ENCODE measurements around the gene RGS19. TPM values are rescaled to one million over a fixed set of nuclear protein-coding genes. Genes with fewer than 3 reads are reported as not detected.

RGS19 gene
- total RNA-seq, 2 experiments from 2014 or later = 84.5 to 119 TPM

DNA sequence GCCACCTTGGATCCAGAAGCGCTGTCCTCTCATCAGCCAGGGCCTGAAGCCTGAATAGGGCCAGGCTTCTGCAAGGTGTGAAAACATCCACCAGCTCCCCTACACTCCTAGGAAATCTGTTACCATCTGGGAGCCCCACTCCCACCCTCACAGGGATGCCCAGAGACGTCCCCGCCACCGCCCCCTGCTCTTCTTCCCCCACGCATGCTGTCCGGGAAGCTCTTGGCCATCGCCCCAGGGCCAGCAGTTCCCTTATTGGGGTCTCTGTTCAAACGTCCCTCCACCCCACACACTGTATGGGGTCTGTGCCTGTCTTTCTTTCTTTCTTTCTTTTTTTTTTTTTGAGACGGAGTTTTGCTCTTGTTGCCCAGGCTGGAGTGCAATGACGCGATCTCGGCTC is 3.8 kb downstream of the RGS19 start:
- DNase-seq (no peak), ATAC-seq (no peak)
- Mint-ChIP-seq H3K27me3 (no peaks in the 10 kb centered on the region), H3K4me3 (no peak overlapping the region), H3K36me3 (peaks cover 26% of the 10 kb centered on the region), H3K9me3 (ENCODE audit: low read depth) (no peaks in the 10 kb centered on the region), H3K4me1 (peaks cover 38% of the 10 kb centered on the region), H3K27ac (no peak overlapping the region)
- CTCF ChIA-PET = interaction anchor here (0.7 to 6.6 kb wide), 3 partner anchors 8 to 37 kb away, joined by 3 to 63 read pairs (median 7); no protein-coding TSS in a partner anchor

DNA sequence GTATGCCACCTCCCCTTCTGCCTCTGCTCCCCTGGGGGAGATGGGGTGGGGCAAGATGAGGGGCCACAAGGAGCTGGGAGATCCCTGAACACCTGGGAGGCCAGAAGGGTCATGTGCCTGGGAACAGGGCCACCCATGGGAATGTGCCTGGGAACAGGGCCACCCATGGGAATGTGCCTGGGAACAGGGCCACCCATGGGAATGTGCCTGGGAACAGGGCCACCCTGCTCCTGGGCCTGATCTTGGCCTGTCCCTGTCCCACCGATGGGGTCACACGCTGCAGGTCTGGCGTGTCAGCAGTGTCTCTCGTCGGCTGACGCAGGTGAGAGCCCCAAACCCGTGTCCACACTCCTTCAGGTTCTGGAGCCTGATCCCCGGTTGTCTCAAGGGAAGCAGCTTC is 4.4 kb downstream of the RGS19 start:
- DNase-seq (no peak), ATAC-seq (no peak)
- H3K36me3 Mint-ChIP-seq = peaks cover 26% of the 10 kb centered on the region
- H3K4me1 Mint-ChIP-seq = peaks cover 35% of the 10 kb centered on the region
- no peak overlapping the region for H3K4me3 Mint-ChIP-seq
- H3K27ac Mint-ChIP-seq = no peak overlapping the region
- no peaks in the 10 kb centered on the region for H3K9me3 Mint-ChIP-seq (ENCODE audit: low read depth)
- CTCF ChIA-PET = interaction anchor here (0.7 to 6.6 kb wide), 3 partner anchors 8 to 36 kb away, joined by 3 to 63 read pairs (median 7); no protein-coding TSS in a partner anchor
- no peaks in the 10 kb centered on the region for H3K27me3 Mint-ChIP-seq

DNA sequence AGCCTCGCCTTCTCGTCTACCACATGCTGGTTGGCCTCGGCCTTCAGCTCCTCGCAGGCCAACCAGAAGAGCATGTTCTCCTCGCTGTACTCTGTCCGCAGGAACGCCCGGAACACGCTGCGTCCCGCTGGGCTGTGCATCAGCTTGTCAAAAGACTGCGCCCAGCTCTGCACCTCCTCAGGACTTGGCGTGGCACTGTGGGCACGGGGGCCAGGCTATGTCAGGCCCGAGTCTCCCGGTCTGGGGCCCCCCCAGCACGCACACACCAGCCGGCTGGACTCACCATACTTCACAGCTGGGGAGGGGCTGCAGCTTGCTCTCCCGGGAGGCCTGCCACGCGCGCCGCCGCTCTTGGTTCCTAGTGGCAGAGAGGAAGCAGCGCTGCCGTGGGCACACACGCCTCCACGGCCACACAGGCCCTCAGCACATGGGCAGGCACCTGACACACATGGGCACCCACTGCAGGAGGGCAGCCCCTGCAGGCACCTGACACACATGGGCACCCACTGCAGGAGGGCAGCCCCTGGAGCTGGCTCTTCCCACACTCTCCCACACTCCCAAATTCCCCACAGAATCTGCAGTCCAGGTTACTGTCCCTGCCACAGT is 5.0 kb downstream of the RGS19 start:
- ATAC-seq (no peak), DNase-seq (no peak)
- Mint-ChIP-seq H3K27me3 (no peaks in the 10 kb centered on the region), H3K36me3 (peaks cover 26% of the 10 kb centered on the region), H3K4me3 (no peak overlapping the region), H3K27ac (no peak overlapping the region), H3K9me3 (ENCODE audit: low read depth) (no peaks in the 10 kb centered on the region), H3K4me1 (peaks cover 35% of the 10 kb centered on the region)
- CTCF ChIA-PET = interaction anchor here (2.4 kb wide), 1 partner anchor 35 kb away, joined by 7 read pairs; no protein-coding TSS in a partner anchor

DNA sequence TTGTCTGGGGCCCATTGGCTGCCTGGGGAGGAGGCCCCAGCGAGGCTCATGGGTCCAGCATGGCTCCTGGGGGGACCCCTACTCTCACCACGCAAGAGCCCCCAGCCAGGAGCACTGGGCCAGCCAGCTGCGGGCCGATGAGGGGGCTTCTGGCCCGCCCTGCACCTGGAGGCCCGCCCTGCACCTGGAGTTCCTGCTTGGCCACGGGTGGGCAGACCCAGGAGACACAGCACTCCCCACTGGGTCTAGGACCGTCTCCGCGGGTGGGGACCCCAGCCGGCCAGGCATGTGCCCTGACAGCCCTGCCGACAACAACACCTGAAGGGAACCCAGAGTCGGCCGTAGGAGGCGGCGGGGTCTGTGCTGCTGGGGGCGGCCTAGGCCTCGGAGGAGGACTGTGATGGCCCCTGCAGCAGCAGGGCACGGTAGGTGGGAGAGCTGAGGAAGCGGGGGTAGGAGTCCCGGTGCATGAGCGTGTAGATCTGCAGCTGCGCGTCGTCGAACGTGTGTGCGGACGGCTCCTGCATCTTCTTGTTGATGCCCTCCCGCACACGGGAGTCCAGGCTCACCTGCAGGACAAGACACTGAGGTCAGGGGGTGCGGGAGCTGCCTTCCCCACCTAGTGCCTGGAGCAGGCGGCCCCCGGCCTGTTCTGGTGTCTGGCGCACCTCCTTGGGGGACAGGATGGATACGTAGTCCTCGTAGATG is 5.7 kb downstream of the RGS19 start:
- Mint-ChIP-seq H3K27ac (peak overlapping the region; percentile 23), H3K36me3 (peaks cover 22% of the 10 kb centered on the region), H3K9me3 (ENCODE audit: low read depth) (no peaks in the 10 kb centered on the region), H3K4me3 (no peak overlapping the region), H3K4me1 (peaks cover 35% of the 10 kb centered on the region), H3K27me3 (no peaks in the 10 kb centered on the region)
- DNase-seq = no peak
- no peak for ATAC-seq
- CTCF ChIA-PET = interaction anchor here (1.3 kb wide), 1 partner anchor 93 kb away, joined by 4 read pairs; the partner anchor contains the start of gene PRPF6

DNA sequence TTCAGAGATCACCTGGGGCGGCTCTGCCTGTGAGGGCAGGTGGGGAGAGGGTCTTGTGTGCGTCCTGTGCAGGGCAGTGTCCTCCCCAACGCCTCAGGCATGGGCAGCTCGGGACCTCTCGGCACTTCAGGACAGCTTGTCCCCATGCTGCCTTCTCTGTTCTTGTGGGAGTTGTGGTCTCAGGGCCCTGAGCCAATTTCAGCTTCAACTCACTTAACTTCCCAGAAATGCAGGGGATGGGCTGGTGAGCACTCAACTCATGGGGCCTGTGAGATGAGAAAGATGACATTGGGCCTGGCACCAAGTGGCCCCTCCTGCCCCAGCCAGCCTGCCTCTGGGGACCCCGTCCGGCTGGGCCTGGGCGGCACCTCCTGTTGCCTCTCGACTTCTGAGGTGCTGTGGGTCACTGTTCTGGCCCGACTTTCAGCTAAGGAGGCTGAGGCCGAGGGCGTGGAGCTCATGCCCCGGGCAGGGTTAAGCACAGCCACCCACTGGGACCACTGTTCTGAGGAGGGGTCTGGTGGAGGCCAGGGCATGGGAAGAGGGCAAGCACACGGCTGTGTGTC is 6.7 kb downstream of the RGS19 start:
- CTCF ChIA-PET = interaction anchor here (0.6 to 1.4 kb wide), 5 partner anchors 8 to 92 kb away, joined by 3 to 4 read pairs (median 3); partner anchors contain the start of genes PRPF6 and TCEA2
- H3K4me1 Mint-ChIP-seq = peaks cover 44% of the 10 kb centered on the region
- ATAC-seq (no peak), DNase-seq (no peak)
- no peak overlapping the region for H3K4me3 Mint-ChIP-seq
- H3K9me3 Mint-ChIP-seq (ENCODE audit: low read depth) = no peaks in the 10 kb centered on the region
- peak overlapping the region; percentile 32 for H3K27ac Mint-ChIP-seq
- H3K27me3 Mint-ChIP-seq = no peaks in the 10 kb centered on the region
- peaks cover 18% of the 10 kb centered on the region for H3K36me3 Mint-ChIP-seq

DNA sequence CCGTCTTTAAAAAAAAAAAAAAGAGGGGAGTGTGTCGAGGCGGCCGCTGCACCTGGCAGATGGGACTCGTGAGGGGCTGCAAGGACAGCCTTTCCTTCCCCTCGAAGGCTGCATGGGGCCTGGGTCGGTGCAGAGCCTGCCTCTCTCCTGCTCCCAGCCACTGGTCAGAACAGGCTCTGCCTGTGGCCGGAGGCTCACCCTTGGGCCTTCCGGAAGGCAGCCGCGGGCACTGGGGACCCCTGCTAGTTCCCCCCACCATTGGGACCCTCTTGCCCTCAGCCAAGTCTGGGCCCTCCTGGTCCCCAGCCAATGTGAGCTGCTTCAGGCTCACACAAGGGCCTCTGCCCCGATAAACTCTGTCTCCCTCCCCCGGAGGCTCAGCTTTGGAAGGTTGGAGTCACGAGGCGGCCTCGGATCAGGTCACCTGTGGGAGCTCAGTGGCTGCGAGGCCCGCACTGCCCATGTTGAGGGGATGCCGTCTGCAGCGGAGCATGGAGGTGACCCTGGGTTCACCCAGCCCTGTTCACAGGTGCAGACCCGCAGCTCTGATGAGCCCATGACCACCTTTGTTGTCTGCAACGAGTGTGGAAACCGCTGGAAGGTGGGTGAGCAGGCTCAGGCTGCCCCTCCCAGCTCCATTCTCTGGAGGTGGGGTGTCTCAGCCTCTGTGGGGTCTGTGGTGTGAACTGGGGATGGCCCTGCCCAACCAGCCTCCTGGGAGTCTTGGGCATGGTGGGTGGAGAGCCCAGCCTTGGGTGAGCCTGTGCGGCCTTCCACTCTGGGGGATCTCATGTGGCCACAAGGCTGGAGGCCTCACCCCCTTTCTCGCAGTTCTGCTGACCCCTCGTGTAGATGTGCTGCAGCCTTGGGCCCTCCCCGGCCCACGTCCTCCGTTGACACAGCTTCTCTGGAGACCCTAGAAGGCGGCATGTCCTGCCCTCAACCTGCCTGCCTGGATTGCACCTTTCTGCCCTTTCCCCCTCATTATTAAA is 7.7 kb downstream of the RGS19 start:
- H3K4me1 Mint-ChIP-seq = peaks cover 51% of the 10 kb centered on the region
- no peak for DNase-seq
- CTCF ChIA-PET = interaction anchor here (0.6 to 2.5 kb wide), 6 partner anchors 9 to 575 kb away, joined by 3 to 12 read pairs (median 4); partner anchors contain the start of genes PRPF6 and TCEA2
- H3K36me3 Mint-ChIP-seq = peaks cover 16% of the 10 kb centered on the region
- H3K9me3 Mint-ChIP-seq (ENCODE audit: low read depth) = no peaks in the 10 kb centered on the region
- H3K27ac Mint-ChIP-seq = peak overlapping the region; percentile 32
- no peak for ATAC-seq
- H3K4me3 Mint-ChIP-seq = no peak overlapping the region
- no peaks in the 10 kb centered on the region for H3K27me3 Mint-ChIP-seq

DNA sequence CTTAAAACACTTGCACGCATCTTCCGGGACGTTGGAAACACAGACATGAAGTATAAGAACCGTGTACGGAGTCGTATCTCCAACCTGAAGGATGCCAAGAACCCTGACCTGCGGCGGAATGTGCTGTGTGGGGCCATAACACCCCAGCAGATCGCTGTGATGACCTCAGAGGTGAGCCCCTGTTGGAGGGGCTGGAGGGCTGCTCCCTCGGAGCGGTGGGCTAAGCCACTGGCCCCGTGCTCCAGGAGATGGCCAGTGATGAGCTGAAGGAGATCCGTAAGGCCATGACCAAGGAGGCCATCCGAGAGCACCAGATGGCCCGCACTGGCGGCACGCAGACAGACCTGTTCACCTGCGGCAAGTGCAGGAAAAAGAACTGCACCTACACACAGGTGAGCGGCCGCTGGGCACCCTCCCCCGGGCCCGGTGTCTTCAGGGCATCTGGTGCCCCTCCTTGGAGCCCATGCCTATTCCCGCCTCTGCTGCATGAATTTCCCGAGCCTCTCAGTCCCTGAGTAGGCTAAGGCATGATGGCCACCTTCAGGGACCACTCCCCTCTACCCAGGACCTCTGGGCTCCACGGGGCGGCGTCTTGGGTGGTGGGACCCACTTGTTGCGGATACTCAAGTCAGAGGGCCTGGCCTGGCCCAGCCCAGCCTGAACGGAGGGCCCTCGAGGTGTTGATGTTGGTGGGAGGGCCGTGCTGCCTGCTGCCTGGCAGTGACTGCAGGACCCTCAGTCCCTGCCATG is 8.9 kb downstream of the RGS19 start:
- DNase-seq (no peak), ATAC-seq (no peak)
- H3K4me1 Mint-ChIP-seq = peaks cover 51% of the 10 kb centered on the region
- no peaks in the 10 kb centered on the region for H3K27me3 Mint-ChIP-seq
- H3K27ac Mint-ChIP-seq = no peak overlapping the region
- no peaks in the 10 kb centered on the region for H3K9me3 Mint-ChIP-seq (ENCODE audit: low read depth)
- H3K36me3 Mint-ChIP-seq = peaks cover 14% of the 10 kb centered on the region
- CTCF ChIA-PET = interaction anchor here (1.0 to 7.1 kb wide), 7 partner anchors 8 to 533 kb away, joined by 3 to 63 read pairs (median 3); partner anchors contain the start of genes OPRL1 and RGS19
- H3K4me3 Mint-ChIP-seq = no peak overlapping the region

DNA sequence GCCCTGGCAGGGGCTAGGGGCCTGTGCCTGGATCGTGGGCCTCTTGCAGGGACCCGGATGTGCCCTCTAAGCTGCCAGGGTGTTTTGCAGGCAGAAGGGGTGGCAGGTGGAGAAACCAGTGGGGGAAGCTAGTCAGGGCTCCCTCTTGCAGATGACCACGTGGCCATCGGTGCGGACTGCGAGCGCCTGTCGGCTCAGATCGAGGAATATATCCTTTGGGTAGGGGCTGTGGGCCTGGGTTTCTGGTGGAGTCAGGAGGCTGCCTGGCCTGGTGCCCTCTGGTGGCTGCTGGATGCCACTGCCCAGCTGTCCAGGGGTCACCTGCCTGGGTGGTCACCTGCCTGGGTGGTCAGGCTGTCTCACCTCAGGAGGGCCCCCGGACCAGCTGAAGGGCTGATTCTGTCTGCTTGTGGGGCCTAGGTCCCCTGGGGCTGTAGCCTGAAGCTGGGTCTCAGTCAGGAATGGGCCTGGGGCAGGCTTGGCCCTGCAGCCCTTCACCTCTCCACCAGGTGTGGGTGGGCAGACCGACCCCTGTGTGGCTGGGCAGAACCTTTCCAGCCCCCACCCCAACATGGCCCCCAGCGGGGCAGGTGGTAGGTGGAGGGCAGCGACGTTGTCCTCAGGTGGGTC is 9.6 kb downstream of the RGS19 start:
- Mint-ChIP-seq H3K9me3 (ENCODE audit: low read depth) (no peaks in the 10 kb centered on the region), H3K36me3 (peaks cover 11% of the 10 kb centered on the region), H3K4me3 (no peak overlapping the region), H3K27ac (no peak overlapping the region), H3K27me3 (no peaks in the 10 kb centered on the region), H3K4me1 (peaks cover 56% of the 10 kb centered on the region)
- DNase-seq (no peak), ATAC-seq (no peak)
- CTCF ChIA-PET = interaction anchor here (1.0 to 7.1 kb wide), 8 partner anchors 9 to 532 kb away, joined by 3 to 63 read pairs (median 4); partner anchors contain the start of genes OPRL1 and RGS19

DNA sequence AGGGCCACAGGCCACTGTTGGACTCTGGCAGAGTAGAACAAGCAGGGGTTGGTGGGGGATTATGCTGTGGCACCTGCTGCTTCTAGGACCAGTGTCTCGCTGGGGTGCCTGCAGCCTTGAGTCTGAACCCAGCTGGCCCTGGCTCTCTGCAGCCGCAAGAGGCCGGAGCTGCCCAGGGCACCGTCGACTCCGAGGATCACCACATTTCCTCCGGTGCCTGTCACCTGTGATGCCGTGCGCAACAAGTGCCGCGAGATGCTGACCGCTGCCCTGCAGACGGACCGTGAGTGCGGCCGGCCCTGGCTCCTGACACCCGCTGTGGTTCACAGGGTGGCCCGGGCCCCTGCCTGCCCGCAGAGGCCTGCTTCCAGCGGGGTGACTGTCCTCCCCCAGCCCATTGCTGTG is 10.1 kb downstream of the RGS19 start:
- Mint-ChIP-seq H3K36me3 (peaks cover 7% of the 10 kb centered on the region), H3K27ac (no peak overlapping the region), H3K4me1 (peaks cover 57% of the 10 kb centered on the region), H3K9me3 (ENCODE audit: low read depth) (no peaks in the 10 kb centered on the region), H3K27me3 (no peaks in the 10 kb centered on the region), H3K4me3 (no peak overlapping the region)
- CTCF ChIA-PET = interaction anchor here (1.0 to 7.1 kb wide), 7 partner anchors 9 to 531 kb away, joined by 3 to 63 read pairs (median 6); partner anchors contain the start of genes OPRL1 and RGS19
- ATAC-seq = no peak
- no peak for DNase-seq

DNA sequence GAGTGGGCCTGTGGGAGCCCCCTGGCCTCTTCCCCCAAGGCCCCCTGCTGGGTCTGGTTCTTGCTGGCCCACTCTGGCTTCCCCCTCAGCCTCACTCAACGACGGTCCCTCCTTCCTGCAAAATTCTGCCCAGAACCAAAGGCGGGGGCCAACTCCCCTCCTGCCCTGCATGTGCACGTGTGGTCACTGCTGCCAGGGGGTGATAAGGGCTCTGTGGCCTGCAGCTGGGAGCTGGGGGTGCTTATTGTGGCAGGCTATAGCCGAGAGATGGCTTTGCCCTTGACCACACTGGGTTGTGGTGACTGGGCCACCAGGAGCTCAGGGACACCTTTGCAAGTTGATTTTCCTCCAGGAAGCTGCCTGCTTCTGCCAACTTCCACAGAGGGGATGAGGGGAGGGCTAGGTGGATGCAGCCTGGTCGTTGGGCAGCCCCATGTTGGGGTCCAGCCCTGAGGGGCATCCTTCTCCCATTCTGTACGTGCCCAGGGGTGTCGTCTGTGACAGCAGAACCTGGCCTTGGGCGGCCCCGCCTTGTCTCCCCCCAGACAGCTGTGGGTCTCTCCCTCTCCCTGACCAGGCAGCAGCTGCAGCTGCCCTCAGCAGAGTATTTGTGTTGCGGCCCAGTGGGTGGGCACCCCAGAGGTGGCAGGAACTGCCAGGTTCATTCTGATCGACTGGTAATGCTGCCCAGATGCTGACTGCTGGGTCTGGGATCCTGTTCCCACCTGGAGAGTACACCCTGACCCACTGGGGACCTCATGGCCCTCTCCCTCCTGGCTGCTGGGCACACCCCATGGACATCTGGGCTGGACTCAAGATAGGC is 10.7 kb downstream of the RGS19 start:
- ATAC-seq (no peak), DNase-seq (no peak)
- Mint-ChIP-seq H3K36me3 (peaks cover 5% of the 10 kb centered on the region), H3K9me3 (ENCODE audit: low read depth) (no peaks in the 10 kb centered on the region), H3K27ac (no peak overlapping the region), H3K4me1 (peaks cover 59% of the 10 kb centered on the region), H3K4me3 (no peak overlapping the region), H3K27me3 (no peaks in the 10 kb centered on the region)
- CTCF ChIA-PET = interaction anchor here (1.2 to 7.1 kb wide), 4 partner anchors 10 to 43 kb away, joined by 3 to 63 read pairs (median 9); partner anchors contain the start of genes OPRL1 and RGS19

DNA sequence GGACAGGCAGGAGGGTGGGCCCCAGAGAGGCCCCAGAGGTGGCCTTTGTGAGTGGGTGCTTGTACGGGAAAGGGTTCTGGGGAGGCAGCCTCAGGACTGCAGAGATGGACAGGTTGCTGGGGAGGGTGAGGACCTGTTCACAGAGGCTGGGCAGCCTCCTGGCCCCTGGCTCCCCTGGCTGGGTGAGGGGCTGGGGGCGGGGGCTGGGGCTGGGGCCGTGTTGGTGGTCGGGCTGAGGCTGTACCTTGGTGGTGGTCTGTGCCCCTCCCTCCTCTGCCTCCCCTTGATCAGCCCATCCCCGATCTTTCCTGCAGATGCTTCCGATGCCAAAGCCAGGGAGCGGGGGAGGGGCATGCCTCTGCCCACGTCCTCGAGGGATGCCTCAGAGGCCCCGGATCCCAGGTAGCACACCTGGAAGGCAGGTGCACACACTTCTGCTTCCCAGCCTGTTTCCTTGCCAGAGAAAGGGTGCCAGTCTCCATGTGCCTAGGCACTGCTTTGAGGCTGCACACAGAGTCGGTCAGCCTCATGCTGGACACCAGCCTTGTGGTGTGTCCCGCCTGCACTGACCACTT is 11.5 kb downstream of the RGS19 start:
- CTCF ChIA-PET = interaction anchor here (1.6 to 7.1 kb wide), 2 partner anchors 11 to 28 kb away, joined by 6 to 63 read pairs; partner anchors contain the start of genes OPRL1 and RGS19
- Mint-ChIP-seq H3K36me3 (peaks cover 2% of the 10 kb centered on the region), H3K9me3 (ENCODE audit: low read depth) (no peaks in the 10 kb centered on the region), H3K4me1 (peaks cover 58% of the 10 kb centered on the region), H3K27ac (peak overlapping the region; percentile 70), H3K4me3 (no peak overlapping the region), H3K27me3 (no peaks in the 10 kb centered on the region)
- no peak for DNase-seq
- ATAC-seq = no peak
